ENCODE measurements around the gene GRK5. TPM values are rescaled to one million over a fixed set of nuclear protein-coding genes. Genes with fewer than 3 reads are reported as not detected.

GRK5 gene
- total RNA-seq, 4 donors from 2014 or later: 6.0 to 111 (median 9.5) TPM

DNA sequence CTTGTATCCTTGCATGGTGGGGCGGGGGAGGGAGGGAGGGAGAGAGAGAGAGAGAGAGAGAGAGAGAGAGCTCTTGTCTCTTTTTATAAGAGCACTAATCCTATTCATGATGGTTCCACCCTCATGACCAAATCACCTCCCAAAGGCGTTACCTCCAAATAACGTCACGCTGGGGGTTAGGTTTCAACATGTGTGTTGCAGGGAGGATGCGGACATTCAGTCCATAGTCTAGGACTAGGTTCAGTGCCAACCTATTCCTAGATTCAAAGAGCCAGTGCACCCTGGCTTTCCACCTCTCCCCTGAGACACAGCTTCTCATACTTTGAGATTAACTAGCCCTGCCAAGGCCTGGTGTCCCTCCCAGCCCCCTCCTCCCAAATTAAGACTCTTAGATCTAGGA, 123.0 kb downstream of the GRK5 start:
- H3K4me3 ChIP-seq: no peak overlapping the region
- in situ Hi-C loops (cut with MboI; ENCODE audit: low pct_ligation_motif_present in 1 of 4, low pct_unique_long_range_greater_than_20kb in 1 of 4, low sequenced_read_pairs in 3 of 4) (no loop called here), intact Hi-C loops (cut with DNase I; ENCODE audit: low total_unique reads) (no loop called here)
- no peak for TF ChIP-seq POLR2AphosphoS5 (IDR thresholded peaks at IDR 0.05)
- TF ChIP-seq, protein P1, sequence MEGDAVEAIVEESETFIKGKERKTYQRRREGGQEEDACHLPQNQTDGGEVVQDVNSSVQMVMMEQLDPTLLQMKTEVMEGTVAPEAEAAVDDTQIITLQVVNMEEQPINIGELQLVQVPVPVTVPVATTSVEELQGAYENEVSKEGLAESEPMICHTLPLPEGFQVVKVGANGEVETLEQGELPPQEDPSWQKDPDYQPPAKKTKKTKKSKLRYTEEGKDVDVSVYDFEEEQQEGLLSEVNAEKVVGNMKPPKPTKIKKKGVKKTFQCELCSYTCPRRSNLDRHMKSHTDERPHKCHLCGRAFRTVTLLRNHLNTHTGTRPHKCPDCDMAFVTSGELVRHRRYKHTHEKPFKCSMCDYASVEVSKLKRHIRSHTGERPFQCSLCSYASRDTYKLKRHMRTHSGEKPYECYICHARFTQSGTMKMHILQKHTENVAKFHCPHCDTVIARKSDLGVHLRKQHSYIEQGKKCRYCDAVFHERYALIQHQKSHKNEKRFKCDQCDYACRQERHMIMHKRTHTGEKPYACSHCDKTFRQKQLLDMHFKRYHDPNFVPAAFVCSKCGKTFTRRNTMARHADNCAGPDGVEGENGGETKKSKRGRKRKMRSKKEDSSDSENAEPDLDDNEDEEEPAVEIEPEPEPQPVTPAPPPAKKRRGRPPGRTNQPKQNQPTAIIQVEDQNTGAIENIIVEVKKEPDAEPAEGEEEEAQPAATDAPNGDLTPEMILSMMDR (IDR thresholded peaks at IDR 0.05): no peak
- no peak for TF ChIP-seq POLR2A (IDR thresholded peaks at IDR 0.05)
- TF ChIP-seq EP300 (IDR thresholded peaks at IDR 0.05; ENCODE audit: low read depth): no peak
- H3K27me3 ChIP-seq: no peaks in the 10 kb centered on the region
- peaks cover 0 to 4% (median 0%) of the 10 kb centered on the region in 4 donors for H3K4me1 ChIP-seq
- 87% methylated on average over 5 of the region's 5 CpGs; no CpG with 5 or more reads in 1 of the 2 donors for WGBS, 2 donors (ENCODE audit: low coverage in 1 of 2)
- H3K9me3 ChIP-seq: no peaks in the 10 kb centered on the region
- H3K36me3 ChIP-seq: no peaks in the 10 kb centered on the region
- no peak for DNase-seq
- H3K27ac ChIP-seq: no peak overlapping the region

DNA sequence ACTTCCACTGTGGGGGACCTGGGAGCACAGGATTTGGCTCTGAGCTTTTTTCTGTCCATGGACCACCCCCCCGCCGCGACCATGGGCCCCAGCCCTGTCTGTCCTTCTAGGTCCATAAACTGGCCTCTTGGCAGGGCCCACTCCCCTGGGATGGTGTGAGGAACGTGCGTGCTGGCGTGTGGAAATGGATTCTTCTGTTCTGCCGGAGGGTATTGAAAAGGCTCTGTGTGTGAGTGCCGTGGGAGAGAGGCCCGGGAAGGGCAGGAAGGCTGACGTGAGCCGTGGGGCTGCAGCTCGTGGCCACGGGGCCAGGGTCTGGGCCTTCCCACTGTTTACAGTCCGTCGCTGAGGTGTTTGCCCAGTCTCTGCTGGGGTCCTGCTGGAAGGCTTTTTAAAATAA, 123.7 kb downstream of the GRK5 start:
- intact Hi-C loops (cut with DNase I; ENCODE audit: low total_unique reads): no loop called here
- no peak overlapping the region for H3K4me3 ChIP-seq
- H3K9me3 ChIP-seq: no peaks in the 10 kb centered on the region
- H3K27ac ChIP-seq: no peak overlapping the region
- TF ChIP-seq EP300 (IDR thresholded peaks at IDR 0.05; ENCODE audit: low read depth) (no peak), POLR2AphosphoS5 (IDR thresholded peaks at IDR 0.05) (no peak), POLR2A (IDR thresholded peaks at IDR 0.05) (no peak)
- TF ChIP-seq, protein P1 (IDR thresholded peaks at IDR 0.05): no peak
- peaks cover 0 to 4% (median 1%) of the 10 kb centered on the region in 4 donors for H3K4me1 ChIP-seq
- in situ Hi-C loops (cut with MboI; ENCODE audit: low pct_ligation_motif_present in 1 of 4, low pct_unique_long_range_greater_than_20kb in 1 of 4, low sequenced_read_pairs in 3 of 4): no loop called here
- 79% methylated on average over 15 of the region's 15 CpGs; no CpG with 5 or more reads in 1 of the 2 donors for WGBS, 2 donors (ENCODE audit: low coverage in 1 of 2)
- DNase-seq: no peak
- no peaks in the 10 kb centered on the region for H3K27me3 ChIP-seq
- H3K36me3 ChIP-seq: no peaks in the 10 kb centered on the region

DNA sequence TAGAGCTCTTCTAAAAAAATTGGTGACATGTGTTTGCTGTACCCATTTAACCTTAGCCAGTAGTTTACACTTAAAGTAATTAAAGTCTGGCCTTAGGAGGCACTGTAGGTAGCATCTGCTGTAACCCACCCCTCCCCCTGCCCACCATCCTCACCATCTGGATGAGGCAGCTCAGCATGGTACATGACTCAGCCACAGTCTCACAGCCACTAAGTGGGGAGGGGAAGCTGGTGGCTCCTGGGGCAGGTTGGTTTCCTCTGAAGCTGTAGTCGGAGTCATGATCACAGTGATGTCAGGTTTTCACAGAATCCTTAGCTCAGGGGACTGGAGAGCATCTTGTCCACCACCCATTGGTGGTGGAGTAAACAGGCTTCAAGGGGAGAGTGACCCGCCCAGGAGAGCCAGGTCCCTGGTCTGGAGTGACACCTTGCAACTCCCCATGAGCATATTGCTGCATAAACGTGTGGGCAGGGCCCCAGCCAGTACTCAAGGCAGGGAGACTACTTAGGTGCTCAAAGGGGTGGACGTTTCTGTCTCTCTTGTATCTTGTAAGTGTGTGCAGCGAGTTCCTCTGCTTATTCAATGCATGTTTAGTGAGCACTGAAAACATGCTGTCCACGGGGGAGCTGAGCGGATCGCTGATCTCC, 125.9 kb downstream of the GRK5 start:
- no peaks in the 10 kb centered on the region for H3K27me3 ChIP-seq
- in situ Hi-C loops (cut with MboI; ENCODE audit: low pct_ligation_motif_present in 1 of 4, low pct_unique_long_range_greater_than_20kb in 1 of 4, low sequenced_read_pairs in 3 of 4): no loop called here
- 85 to 87% methylated on average over 5 to 8 of the region's 8 CpGs for WGBS, 2 donors (ENCODE audit: low coverage in 1 of 2)
- H3K36me3 ChIP-seq: no peaks in the 10 kb centered on the region
- DNase-seq: no peak
- TF ChIP-seq POLR2A (IDR thresholded peaks at IDR 0.05): no peak
- TF ChIP-seq POLR2AphosphoS5 (IDR thresholded peaks at IDR 0.05): no peak
- no peak for TF ChIP-seq EP300 (IDR thresholded peaks at IDR 0.05; ENCODE audit: low read depth)
- TF ChIP-seq, protein P1 (IDR thresholded peaks at IDR 0.05): no peak
- no peaks in the 10 kb centered on the region for H3K9me3 ChIP-seq
- H3K4me3 ChIP-seq: no peak overlapping the region
- peaks cover 0 to 7% (median 2%) of the 10 kb centered on the region in 4 donors for H3K4me1 ChIP-seq
- H3K27ac ChIP-seq: no peak overlapping the region
- intact Hi-C loops (cut with DNase I; ENCODE audit: low total_unique reads): no loop called here

DNA sequence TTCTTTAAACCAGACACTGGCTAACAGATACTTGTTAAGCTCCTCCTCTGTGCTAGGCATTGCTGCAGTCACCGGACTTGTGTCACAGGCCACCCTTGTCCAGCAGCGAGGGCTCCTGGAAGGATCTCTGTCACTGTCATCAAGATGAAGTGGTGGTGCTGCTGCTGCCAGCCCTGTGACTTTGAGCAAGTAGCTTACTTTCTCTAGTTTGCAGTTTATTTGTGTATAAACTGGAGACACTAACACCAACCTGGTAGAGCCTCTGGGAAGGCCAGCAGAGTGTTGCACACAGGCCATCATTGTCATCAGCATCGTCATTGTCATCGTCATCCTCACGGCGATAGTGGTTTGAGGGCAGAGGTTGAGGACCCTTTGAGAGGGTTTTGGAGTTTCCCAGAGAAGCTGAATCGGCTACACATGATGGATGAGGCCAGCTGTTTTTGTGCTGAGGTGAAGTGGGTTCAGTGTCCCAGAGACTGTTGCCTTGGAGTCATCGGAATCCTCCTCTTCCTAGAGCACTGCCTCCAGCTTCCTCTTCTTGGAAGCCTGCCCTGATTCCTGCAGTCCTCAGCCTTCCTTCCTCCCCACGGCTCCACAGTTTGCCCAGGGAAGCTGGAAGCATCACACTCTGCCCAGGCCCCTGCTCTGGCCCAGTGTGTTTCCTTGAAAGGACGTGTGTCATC, 128.4 kb downstream of the GRK5 start:
- no peak for DNase-seq
- in situ Hi-C loops (cut with MboI; ENCODE audit: low pct_ligation_motif_present in 1 of 4, low pct_unique_long_range_greater_than_20kb in 1 of 4, low sequenced_read_pairs in 3 of 4): no loop called here
- Histone ChIP-seq H3K4me3 (no peak overlapping the region), H3K9me3 (no peaks in the 10 kb centered on the region), H3K27ac (peak overlapping the region in 3 of 4 donors; percentile 27 to 37 (median 31)), H3K4me1 (peaks cover 0 to 10% (median 6%) of the 10 kb centered on the region in 4 donors), H3K36me3 (no peaks in the 10 kb centered on the region), H3K27me3 (no peaks in the 10 kb centered on the region)
- WGBS, 2 donors (ENCODE audit: low coverage in 1 of 2): 84 to 100% methylated on average over 2 to 10 of the region's 10 CpGs
- TF ChIP-seq EP300 (IDR thresholded peaks at IDR 0.05; ENCODE audit: low read depth) (no peak), POLR2A (IDR thresholded peaks at IDR 0.05) (no peak), POLR2AphosphoS5 (IDR thresholded peaks at IDR 0.05) (no peak)
- TF ChIP-seq, protein P1 (IDR thresholded peaks at IDR 0.05): no peak
- intact Hi-C loops (cut with DNase I; ENCODE audit: low total_unique reads): no loop called here
